Spinal cord (tissue), 10 donors: ENCODE data around the gene XPC. TPM values are rescaled to one million over a fixed set of nuclear protein-coding genes. Genes with fewer than 3 reads are reported as not detected.
A peak's percentile ranks its signal among the peaks of the same experiment; 100 is the strongest.
"Not testable (repeated sequence)": the region's sequence is repeated elsewhere in the genome, so short reads cannot be mapped to it uniquely, and the experiment has no call there.

Experiments used
- DNase-seq, 6 donors: peaks; one replicate each; pipeline versions ENCODE4 v3.0.0 to v3.0.0-alpha.2; 2013 to 2015; ENCODE audit warnings: low spot score in 6 of 6, low read depth in 4 of 6
- H3K27ac ChIP-seq: one replicate; pipeline ENCODE4 v1.5.1; 2013; ENCODE audit warnings: low read depth, low read length, control low read depth
- H3K27me3 ChIP-seq: one replicate; pipeline ENCODE4 v1.6.1; 2013; ENCODE audit warnings: low read length; ENCODE audit not compliant: control insufficient read depth, insufficient read depth
- H3K36me3 ChIP-seq: one replicate; pipeline ENCODE4 v1.6.1; 2013; ENCODE audit warnings: low read length; ENCODE audit not compliant: control insufficient read depth, insufficient read depth
- H3K4me1 ChIP-seq: one replicate; pipeline ENCODE4 v1.6.1; 2013; ENCODE audit warnings: low read length; ENCODE audit not compliant: control insufficient read depth, insufficient read depth
- H3K4me3 ChIP-seq: one replicate; pipeline ENCODE4 v1.5.1; 2013; ENCODE audit warnings: low read depth, low read length, control low read depth
- H3K9me3 ChIP-seq: one replicate; pipeline ENCODE4 v1.6.1; 2013; ENCODE audit warnings: low read length; ENCODE audit not compliant: control insufficient read depth, insufficient read depth
- WGBS: methylation state at CpG from one replicate; pipeline ENCODE4 v1.1.5; 2013; ENCODE audit warnings: missing lambda C conversion rate; ENCODE audit not compliant: insufficient coverage; 5-methylcytosine and 5-hydroxymethylcytosine counted together
- polyA plus RNA-seq, 2 donors: library from polyadenylated mRNA; unstranded; fragments of 120-200 nt; gene quantifications; one replicate each; pipeline ENCODE4 v1.2.1, GENCODE V29; 2013; ENCODE audit not compliant: insufficient read length in 2 of 2
- total RNA-seq, 2 donors: library from RNA; depleted of rRNA in 1 of 2; stranded (reverse); fragments of 120-200 nt in 1 of 2; fragments of >200 nt in 1 of 2; gene quantifications; one replicate each; pipeline versions ENCODE4 v1.2.3 to v1.2.4, GENCODE V29; 2013 to 2014
- donor health status: healthy.

The XPC gene
- total and polyA plus RNA-seq, 4 donors: 14.7 to 32.6 (median 29.3) TPM

- no peak for DNase-seq
- Histone ChIP-seq H3K27ac (peak overlapping the region; percentile 78), H3K27me3 (no peaks in the 10 kb centered on the region), H3K36me3 (peaks cover 31% of the 10 kb centered on the region), H3K4me3 (peak overlapping the region; percentile 89), H3K9me3 (no peaks in the 10 kb centered on the region), H3K4me1 (peaks cover 22% of the 10 kb centered on the region)
- WGBS: 78% methylated on average over 3 of the region's 11 CpGs
These were observed 52.1 kb downstream of the XPC start for GRCh38 chr3:14126017-14126886.

GRCh38 chr3:14125193-14126016 lies 53.0 kb downstream of the XPC start:
- Histone ChIP-seq H3K4me1 (peaks cover 22% of the 10 kb centered on the region), H3K27ac (peak overlapping the region; percentile 78), H3K4me3 (peak overlapping the region; percentile 89), H3K9me3 (no peaks in the 10 kb centered on the region), H3K27me3 (no peaks in the 10 kb centered on the region), H3K36me3 (peaks cover 22% of the 10 kb centered on the region)
- 0% methylated on average over 39 of the region's 44 CpGs for WGBS
- peak in 1 of 6 donors; percentile 37 for DNase-seq

GRCh38 chr3:14124615-14125192 lies 53.7 kb downstream of the XPC start, which contains the start of the genes CHCHD4 and TMEM43:
CHCHD4 (minus strand) TSS chr3:14124870; CDS start chr3:14124676, 194 bp downstream.
TMEM43 (plus strand) TSS chr3:14125052; CDS start chr3:14125194, 142 bp downstream.
- under 1% methylated on average over 55 of the region's 55 CpGs for WGBS
- Histone ChIP-seq H3K4me1 (peaks cover 22% of the 10 kb centered on the region), H3K36me3 (peaks cover 22% of the 10 kb centered on the region), H3K9me3 (no peaks in the 10 kb centered on the region), H3K27me3 (no peaks in the 10 kb centered on the region), H3K4me3 (peak within 1 kb of the TSS; percentile 89), H3K27ac (peak within 1 kb of the TSS; percentile 78)
- peak; percentile 97 to 100 (median 98) for DNase-seq

- peaks cover 22% of the 10 kb centered on the region for H3K4me1 ChIP-seq
- DNase-seq: peak in 2 of 6 donors; percentile 81 to 85
- no peak overlapping the region for H3K27ac ChIP-seq
- H3K4me3 ChIP-seq: peak overlapping the region; percentile 89
- H3K27me3 ChIP-seq: no peaks in the 10 kb centered on the region
- H3K9me3 ChIP-seq: no peaks in the 10 kb centered on the region
- 0% methylated on average over 31 of the region's 37 CpGs for WGBS
- peaks cover 17% of the 10 kb centered on the region for H3K36me3 ChIP-seq
These were observed 54.2 kb downstream of the XPC start for GRCh38 chr3:14124223-14124614.

GRCh38 chr3:14123308-14124222 lies 54.8 kb downstream of the XPC start:
- Histone ChIP-seq H3K9me3 (no peaks in the 10 kb centered on the region), H3K27ac (no peak overlapping the region), H3K27me3 (no peaks in the 10 kb centered on the region), H3K4me3 (peak overlapping the region; percentile 89), H3K36me3 (peaks cover 16% of the 10 kb centered on the region), H3K4me1 (peaks cover 22% of the 10 kb centered on the region)
- 54% methylated on average over 11 of the region's 15 CpGs for WGBS
- no peak for DNase-seq

- no peak for DNase-seq
- Histone ChIP-seq H3K36me3 (peaks cover 10% of the 10 kb centered on the region), H3K27ac (no peak overlapping the region), H3K4me1 (peaks cover 22% of the 10 kb centered on the region), H3K4me3 (no peak overlapping the region), H3K9me3 (no peaks in the 10 kb centered on the region), H3K27me3 (no peaks in the 10 kb centered on the region)
- 98% methylated on average over 3 of the region's 3 CpGs for WGBS
These were observed 56.1 kb downstream of the XPC start for GRCh38 chr3:14122301-14122700.

- Histone ChIP-seq H3K36me3 (peaks cover 8% of the 10 kb centered on the region), H3K9me3 (no peaks in the 10 kb centered on the region), H3K27ac (no peak overlapping the region), H3K4me1 (peaks cover 22% of the 10 kb centered on the region), H3K4me3 (no peak overlapping the region), H3K27me3 (no peaks in the 10 kb centered on the region)
- no peak for DNase-seq
- 83% methylated on average over 3 of the region's 5 CpGs for WGBS
These were observed 56.5 kb downstream of the XPC start for GRCh38 chr3:14121859-14122258.

GRCh38 chr3:14120921-14121448 lies 57.4 kb downstream of the XPC start:
- WGBS: no CpG with 5 or more reads among the region's 2 CpGs
- H3K27ac ChIP-seq, H3K4me3 ChIP-seq, DNase-seq, H3K9me3 ChIP-seq, H3K27me3 ChIP-seq: not testable (repeated sequence)
- H3K36me3 ChIP-seq: peaks cover 10% of the 10 kb centered on the region
- H3K4me1 ChIP-seq: peaks cover 16% of the 10 kb centered on the region
